Skeletal muscle tissue (tissue), 4 donors: ENCODE results near the gene GCLC. TPM values are rescaled to one million over a fixed set of nuclear protein-coding genes. Genes with fewer than 3 reads are reported as not detected.

ENCODE experiments used
- H3K27ac ChIP-seq: one replicate; pipeline ENCODE4 v1.7.0; 2013; ENCODE audit warnings: mild to moderate bottlenecking, low read depth, low read length, inconsistent platforms
- H3K27me3 ChIP-seq, 3 donors: one replicate each; pipeline ENCODE4 v1.7.0; 2013; ENCODE audit warnings: low read length in 3 of 3; ENCODE audit not compliant: control insufficient read depth in 3 of 3, insufficient read depth in 3 of 3
- H3K36me3 ChIP-seq, 3 donors: one replicate each; pipeline ENCODE4 v1.7.0; 2013; ENCODE audit warnings: low read length in 3 of 3; ENCODE audit not compliant: control insufficient read depth in 3 of 3, insufficient read depth in 3 of 3
- H3K4me1 ChIP-seq, 3 donors: one replicate each; pipeline ENCODE4 v1.7.0; 2013; ENCODE audit warnings: low read length in 3 of 3, mild to moderate bottlenecking in 3 of 3; ENCODE audit not compliant: control insufficient read depth in 3 of 3, insufficient read depth in 3 of 3
- H3K4me3 ChIP-seq, 3 donors: one replicate each; pipeline ENCODE4 v1.7.0; 2013; ENCODE audit warnings: low read length in 3 of 3
- H3K9ac ChIP-seq, 3 donors: one replicate each; pipeline ENCODE4 v1.7.0; 2013; ENCODE audit warnings: low read length in 3 of 3, mild to moderate bottlenecking in 3 of 3, moderate library complexity in 2 of 3, low read depth in 1 of 3
- H3K9me3 ChIP-seq, 3 donors: one replicate each; pipeline ENCODE4 v1.7.0; 2013; ENCODE audit warnings: low read length in 3 of 3; ENCODE audit not compliant: control insufficient read depth in 3 of 3
- total RNA-seq: library from RNA; depleted of rRNA; stranded (reverse); fragments of >200 nt; gene quantifications from one replicate; pipeline ENCODE4 v1.2.3, GENCODE V29; 2014
- donor health status: Osteomylitis.

Gene GCLC
- 9.4 TPM for total RNA-seq

- Histone ChIP-seq H3K9me3 (no peaks in the 10 kb centered on the region), H3K27ac (peak within 1 kb of the TSS; percentile 91), H3K9ac (peak within 1 kb of the TSS; percentile 83 to 93 (median 86)), H3K27me3 (no peaks in the 10 kb centered on the region), H3K4me3 (peak within 1 kb of the TSS; percentile 85 to 95 (median 92)), H3K36me3 (no peaks in the 10 kb centered on the region), H3K4me1 (peaks cover 22 to 40% (median 35%) of the 10 kb centered on the region in 3 donors)
Measured at GRCh38 chr6:53544470-53545308, at the start of gene GCLC. Gene GCLC (minus strand): TSS chr6:53545101. CDS start chr6:53544645, 456 bp downstream.

GRCh38 chr6:53594596-53594995 lies 49.7 kb upstream of the GCLC start:
- no peaks in the 10 kb centered on the region for H3K27me3 ChIP-seq
- H3K9me3 ChIP-seq: no peaks in the 10 kb centered on the region
- no peak overlapping the region for H3K27ac ChIP-seq
- no peak overlapping the region for H3K9ac ChIP-seq
- no peak overlapping the region for H3K4me3 ChIP-seq
- no peaks in the 10 kb centered on the region for H3K4me1 ChIP-seq
- no peaks in the 10 kb centered on the region for H3K36me3 ChIP-seq

GRCh38 chr6:53593001-53593488 lies 48.1 kb upstream of the GCLC start:
- H3K9ac ChIP-seq: no peak overlapping the region
- H3K4me1 ChIP-seq: no peaks in the 10 kb centered on the region
- H3K27ac ChIP-seq: no peak overlapping the region

GRCh38 chr6:53591873-53592272 lies 47.0 kb upstream of the GCLC start:
- Histone ChIP-seq H3K9ac (no peak overlapping the region), H3K36me3 (no peaks in the 10 kb centered on the region), H3K27me3 (no peaks in the 10 kb centered on the region), H3K4me1 (no peaks in the 10 kb centered on the region), H3K9me3 (no peaks in the 10 kb centered on the region), H3K27ac (no peak overlapping the region), H3K4me3 (no peak overlapping the region)

More at GRCh38 chr6:53593001-53593488, 48.1 kb upstream of the GCLC start:
- H3K9me3 ChIP-seq: no peaks in the 10 kb centered on the region
- no peaks in the 10 kb centered on the region for H3K36me3 ChIP-seq
- no peaks in the 10 kb centered on the region for H3K27me3 ChIP-seq
- H3K4me3 ChIP-seq: no peak overlapping the region

- H3K27ac ChIP-seq: no peak overlapping the region
- no peaks in the 10 kb centered on the region for H3K36me3 ChIP-seq
- no peaks in the 10 kb centered on the region for H3K4me1 ChIP-seq
- H3K4me3 ChIP-seq: no peak overlapping the region
- no peaks in the 10 kb centered on the region for H3K9me3 ChIP-seq
- no peaks in the 10 kb centered on the region for H3K27me3 ChIP-seq
- H3K9ac ChIP-seq: no peak overlapping the region
Measured at GRCh38 chr6:53588816-53589509, 44.1 kb upstream of the GCLC start.

GRCh38 chr6:53587291-53587690 lies 42.4 kb upstream of the GCLC start:
- no peak overlapping the region for H3K9ac ChIP-seq
- no peak overlapping the region for H3K4me3 ChIP-seq
- H3K4me1 ChIP-seq: no peaks in the 10 kb centered on the region
- H3K9me3 ChIP-seq: no peaks in the 10 kb centered on the region
- H3K36me3 ChIP-seq: no peaks in the 10 kb centered on the region
- H3K27me3 ChIP-seq: no peaks in the 10 kb centered on the region
- no peak overlapping the region for H3K27ac ChIP-seq

- H3K4me1 ChIP-seq: peaks cover 0 to 4% (median 0%) of the 10 kb centered on the region in 3 donors
- H3K9me3 ChIP-seq: no peaks in the 10 kb centered on the region
- no peak overlapping the region for H3K4me3 ChIP-seq
- H3K9ac ChIP-seq: no peak overlapping the region
- H3K36me3 ChIP-seq: no peaks in the 10 kb centered on the region
- H3K27me3 ChIP-seq: no peaks in the 10 kb centered on the region
- H3K27ac ChIP-seq: no peak overlapping the region
Measured at GRCh38 chr6:53585208-53585900, 40.5 kb upstream of the GCLC start.

GRCh38 chr6:53584726-53585125 lies 39.8 kb upstream of the GCLC start:
- H3K27ac ChIP-seq: no peak overlapping the region
- H3K4me1 ChIP-seq: peaks cover 0 to 4% (median 0%) of the 10 kb centered on the region in 3 donors
- H3K9ac ChIP-seq: no peak overlapping the region
- no peaks in the 10 kb centered on the region for H3K36me3 ChIP-seq
- no peaks in the 10 kb centered on the region for H3K9me3 ChIP-seq
- no peak overlapping the region for H3K4me3 ChIP-seq
- no peaks in the 10 kb centered on the region for H3K27me3 ChIP-seq

- H3K4me3 ChIP-seq: no peak overlapping the region
- H3K9ac ChIP-seq: no peak overlapping the region
- no peak overlapping the region for H3K27ac ChIP-seq
- peaks cover 0 to 4% (median 0%) of the 10 kb centered on the region in 3 donors for H3K4me1 ChIP-seq
- H3K27me3 ChIP-seq: no peaks in the 10 kb centered on the region
- H3K9me3 ChIP-seq: no peaks in the 10 kb centered on the region
- H3K36me3 ChIP-seq: no peaks in the 10 kb centered on the region
Measured at GRCh38 chr6:53583451-53583850, 38.5 kb upstream of the GCLC start.
